Right lobe of liver (tissue), 6 donors: ENCODE measurements around the gene CELF4. TPM values are rescaled to one million over a fixed set of nuclear protein-coding genes. Genes with fewer than 3 reads are reported as not detected.
A peak's percentile ranks its signal among the peaks of the same experiment; 100 is the strongest.

Source experiments
- ATAC-seq, 4 donors: fragments of 200-7000 bp; cut with Tn5 transposase; one replicate each; pipeline ENCODE4 v1.9.1; 2020; ENCODE audit warnings: mild to moderate bottlenecking in 4 of 4, moderate library complexity in 4 of 4
- DNase-seq, 3 donors: peaks; one replicate each; pipeline ENCODE4 v3.0.0-alpha.2; 2020
- H3K27ac ChIP-seq, 3 donors: fragments of 200-600 bp; one replicate each; pipeline ENCODE4 v1.8.0; 2022
- H3K27me3 ChIP-seq, 2 donors: fragments of 200-600 bp; one replicate each; pipeline ENCODE4 v1.8.0; 2022
- H3K36me3 ChIP-seq, 4 donors: fragments of 200-600 bp; sonication (generic) in 1 of 4; one replicate each; pipeline versions ENCODE4 v1.5.1 to v1.8.0; 2017 to 2022; ENCODE audit warnings: control low read depth in 1 of 4
- H3K4me1 ChIP-seq, 4 donors: fragments of 200-600 bp; sonication (generic) in 1 of 4; one replicate each; pipeline versions ENCODE4 v1.5.1 to v1.8.0; 2017 to 2022; ENCODE audit warnings: control low read depth in 1 of 4
- H3K4me3 ChIP-seq, 3 donors: fragments of 200-600 bp; one replicate each; pipeline ENCODE4 v1.8.0; 2022
- H3K9me3 ChIP-seq, 4 donors: fragments of 200-600 bp; sonication (generic) in 1 of 4; one replicate each; pipeline versions ENCODE4 v1.5.1 to v1.8.0; 2017 to 2022; ENCODE audit warnings: control low read depth in 1 of 4
- POLR2A ChIP-seq: fragments of 450-650 bp; IDR thresholded peaks from one replicate; pipeline ENCODE4 v1.6.1; 2017; ENCODE audit warnings: antibody characterized with exemption, mild to moderate bottlenecking
- WGBS: methylation state at CpG from one replicate; pipeline ENCODE4 v1.1.6; 2018; ENCODE audit warnings: low coverage, low lambda C conversion rate; ENCODE audit not compliant: insufficient coverage; ENCODE audit errors: missing lambda C conversion rate; 5-methylcytosine and 5-hydroxymethylcytosine counted together
- intact Hi-C, 2 donors: fragments of 100-400 bp; cut with DNase I; formaldehyde crosslinking; loops; one replicate each; pipeline versions ENCODE4 v1.11.2 to v1.14.1; 2022
- total RNA-seq, 6 experiments: library from RNA; depleted of rRNA in 2 of 6; stranded (reverse); fragments of >200 nt in 2 of 6; fragmentation: NEBNext Ultra II Directional in 3 of 6; extraction: Animal tissue kit (Norgen Biotek cat#: 25700) in 3 of 6; gene quantifications; one replicate each; pipeline versions ENCODE4 v1.1.0 to v1.2.4, GENCODE V29; 2016 to 2023
- TF ChIP-seq, protein P1 (sequence below), 4 donors: fragments of 200-600 bp in 3 of 4; fragments of 450-650 bp in 1 of 4; IDR thresholded peaks; one replicate each; pipeline versions ENCODE4 v1.5.1 to v1.8.0; 2016 to 2022; ENCODE audit warnings: antibody characterized with exemption in 4 of 4, mild to moderate bottlenecking in 2 of 4
- donor health status: DM: no; HTN: yes; CAD: no.
- donor health status: DM: no; HTN: no; CAD: no.
- donor health status: DM: no; HTN: no; CAD: no.
- donor health status: DM: no; HTN: yes; CAD: no.
- donor health status: DM: no; HTN: yes; CAD: no.

The CELF4 gene
- total RNA-seq, 6 experiments from 2014 or later, result 0.06 TPM; not detected in 5

DNA sequence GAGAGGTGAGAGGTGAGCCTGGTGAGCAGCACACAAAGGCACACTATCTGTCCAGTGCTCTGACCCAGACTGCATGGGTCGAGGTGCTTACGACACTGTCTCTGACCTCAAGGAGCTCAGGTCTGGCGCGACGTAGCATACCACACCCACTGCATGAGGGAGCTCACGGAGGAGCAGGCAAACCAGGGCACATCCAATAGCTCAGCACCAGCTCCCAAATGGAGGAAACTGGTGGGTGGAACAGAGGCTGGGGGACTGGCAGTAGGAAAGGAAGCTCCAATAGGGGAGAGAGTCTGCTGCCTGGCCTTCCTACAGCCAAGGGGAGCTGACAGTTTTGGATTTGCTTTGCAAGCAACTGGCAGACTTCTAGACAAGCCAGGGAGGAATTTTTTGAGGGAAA is 36.3 kb downstream of the CELF4 start:
- WGBS, result 67% methylated on average over 3 of the region's 6 CpGs
- DNase-seq (peak in 1 of 3 donors; percentile 39), ATAC-seq (no peak)
- no peaks in the 10 kb centered on the region for H3K36me3 ChIP-seq
- intact Hi-C loops, result no loop called here
- no peak for TF ChIP-seq POLR2A
- TF ChIP-seq, protein P1, sequence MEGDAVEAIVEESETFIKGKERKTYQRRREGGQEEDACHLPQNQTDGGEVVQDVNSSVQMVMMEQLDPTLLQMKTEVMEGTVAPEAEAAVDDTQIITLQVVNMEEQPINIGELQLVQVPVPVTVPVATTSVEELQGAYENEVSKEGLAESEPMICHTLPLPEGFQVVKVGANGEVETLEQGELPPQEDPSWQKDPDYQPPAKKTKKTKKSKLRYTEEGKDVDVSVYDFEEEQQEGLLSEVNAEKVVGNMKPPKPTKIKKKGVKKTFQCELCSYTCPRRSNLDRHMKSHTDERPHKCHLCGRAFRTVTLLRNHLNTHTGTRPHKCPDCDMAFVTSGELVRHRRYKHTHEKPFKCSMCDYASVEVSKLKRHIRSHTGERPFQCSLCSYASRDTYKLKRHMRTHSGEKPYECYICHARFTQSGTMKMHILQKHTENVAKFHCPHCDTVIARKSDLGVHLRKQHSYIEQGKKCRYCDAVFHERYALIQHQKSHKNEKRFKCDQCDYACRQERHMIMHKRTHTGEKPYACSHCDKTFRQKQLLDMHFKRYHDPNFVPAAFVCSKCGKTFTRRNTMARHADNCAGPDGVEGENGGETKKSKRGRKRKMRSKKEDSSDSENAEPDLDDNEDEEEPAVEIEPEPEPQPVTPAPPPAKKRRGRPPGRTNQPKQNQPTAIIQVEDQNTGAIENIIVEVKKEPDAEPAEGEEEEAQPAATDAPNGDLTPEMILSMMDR (IDR thresholded peaks at IDR 0.05), result no peak
- H3K4me3 ChIP-seq, result no peak overlapping the region
- H3K27ac ChIP-seq, result no peak overlapping the region
- no peaks in the 10 kb centered on the region for H3K9me3 ChIP-seq
- no peaks in the 10 kb centered on the region for H3K27me3 ChIP-seq
- H3K4me1 ChIP-seq, result no peaks in the 10 kb centered on the region

DNA sequence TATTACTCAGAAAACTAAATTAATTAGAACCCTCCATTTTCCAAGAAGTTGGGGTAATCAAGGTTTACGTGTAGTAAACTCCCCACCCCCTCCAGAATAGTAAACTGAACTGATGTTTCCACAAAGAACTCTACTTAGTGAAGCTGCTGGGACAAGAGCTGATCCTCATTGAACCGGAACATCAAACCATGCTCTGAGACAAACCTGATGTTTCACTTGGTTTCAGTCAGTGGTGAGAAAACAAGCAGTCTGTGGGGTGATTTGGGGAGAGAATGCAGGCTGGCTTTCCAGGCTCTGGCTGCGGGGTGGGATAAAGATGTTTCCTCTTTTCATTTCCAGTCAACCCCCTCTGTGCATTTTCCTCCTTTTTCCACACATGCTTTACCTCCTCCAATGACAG is 38.2 kb downstream of the CELF4 start:
- no peak for TF ChIP-seq POLR2A
- TF ChIP-seq, protein P1 (IDR thresholded peaks at IDR 0.05), result no peak
- peak in 1 of 3 donors; percentile 3 for DNase-seq
- Histone ChIP-seq H3K9me3 (no peaks in the 10 kb centered on the region), H3K4me1 (no peaks in the 10 kb centered on the region), H3K27me3 (no peaks in the 10 kb centered on the region), H3K4me3 (no peak overlapping the region), H3K27ac (no peak overlapping the region), H3K36me3 (no peaks in the 10 kb centered on the region)
- intact Hi-C loops, result no loop called here
- WGBS, result 56% methylated on average over 3 of the region's 3 CpGs
- ATAC-seq, result no peak

DNA sequence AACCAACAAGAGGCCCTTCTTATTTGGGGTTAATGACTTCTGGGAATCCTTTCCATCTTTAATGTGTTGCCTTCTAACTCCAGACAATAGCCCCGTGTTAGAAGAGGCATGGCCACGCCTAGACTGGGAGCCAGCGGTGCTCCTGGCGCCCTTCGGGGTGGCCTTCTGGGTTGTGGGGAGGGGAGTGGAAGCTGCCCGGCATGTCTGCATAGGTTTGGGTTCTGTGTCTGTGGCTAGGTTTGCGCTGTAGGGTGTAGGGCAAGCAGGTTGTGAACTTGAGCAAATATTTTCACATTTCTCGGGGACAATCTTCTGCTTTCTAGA is 40.4 kb downstream of the CELF4 start:
- H3K9me3 ChIP-seq, result no peaks in the 10 kb centered on the region
- DNase-seq (peak in 1 of 3 donors; percentile 22), ATAC-seq (no peak)
- intact Hi-C loops, result no loop called here
- 32% methylated on average over 7 of the region's 8 CpGs for WGBS
- no peaks in the 10 kb centered on the region for H3K4me1 ChIP-seq
- TF ChIP-seq, protein P1 (IDR thresholded peaks at IDR 0.05), result no peak
- H3K27ac ChIP-seq, result no peak overlapping the region
- H3K36me3 ChIP-seq, result no peaks in the 10 kb centered on the region
- H3K4me3 ChIP-seq, result no peak overlapping the region
- no peaks in the 10 kb centered on the region for H3K27me3 ChIP-seq

DNA sequence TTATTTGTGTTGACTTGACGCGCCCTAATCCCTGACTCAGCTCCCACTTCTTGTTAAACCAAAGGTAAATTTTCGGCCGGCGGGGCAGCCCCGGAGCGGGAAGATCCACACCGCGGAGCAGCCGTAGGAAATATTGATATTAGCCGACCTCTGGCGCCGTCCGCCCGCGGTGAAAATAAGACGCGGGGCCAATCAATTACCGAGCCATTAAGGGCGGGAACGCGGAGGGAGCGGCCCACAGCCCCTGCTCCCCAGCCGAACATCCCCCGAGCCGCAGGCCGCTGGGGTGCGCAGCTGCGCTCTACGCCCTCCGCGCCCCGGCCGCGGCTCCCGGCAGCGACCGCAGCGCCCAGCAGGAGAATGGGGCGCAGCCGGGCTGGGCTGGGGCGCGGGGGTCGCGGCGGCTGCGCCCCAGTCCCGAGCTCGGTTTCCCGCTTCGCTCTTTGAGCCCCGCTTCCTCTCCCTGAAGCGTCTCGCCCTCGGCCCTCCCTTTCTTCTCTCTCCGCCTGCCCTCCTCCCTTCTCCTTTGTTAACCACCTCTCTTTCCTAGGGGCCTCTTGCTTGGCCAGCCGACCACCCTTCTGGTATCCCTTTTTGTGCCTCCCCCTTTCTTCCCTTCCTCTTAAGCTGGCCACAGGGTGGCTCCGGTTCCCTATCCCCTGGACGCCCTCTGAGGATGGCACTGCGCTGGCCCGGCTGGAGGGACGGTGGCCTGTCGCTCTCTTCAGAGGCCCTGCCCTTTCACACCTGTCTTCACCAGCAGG is 40.9 kb downstream of the CELF4 start:
- DNase-seq (peak in 1 of 3 donors; percentile 10), ATAC-seq (no peak)
- TF ChIP-seq, protein P1 (IDR thresholded peaks at IDR 0.05), result no peak
- no peak for TF ChIP-seq POLR2A

More for the DNA sequence above, 40.9 kb downstream of the CELF4 start:
- no peaks in the 10 kb centered on the region for H3K9me3 ChIP-seq
- intact Hi-C loops, result no loop called here
- H3K4me1 ChIP-seq, result no peaks in the 10 kb centered on the region
- no peaks in the 10 kb centered on the region for H3K27me3 ChIP-seq
- H3K27ac ChIP-seq, result no peak overlapping the region
- 5% methylated on average over 43 of the region's 63 CpGs for WGBS
- H3K4me3 ChIP-seq, result no peak overlapping the region
- no peaks in the 10 kb centered on the region for H3K36me3 ChIP-seq
